ENCODE data around the gene KCNJ16. TPM values are rescaled to one million over a fixed set of nuclear protein-coding genes. Genes with fewer than 3 reads are reported as not detected.

Gene KCNJ16
- total RNA-seq, 2 donors from 2014 or later = 0.28 TPM; not detected in 1

DNA sequence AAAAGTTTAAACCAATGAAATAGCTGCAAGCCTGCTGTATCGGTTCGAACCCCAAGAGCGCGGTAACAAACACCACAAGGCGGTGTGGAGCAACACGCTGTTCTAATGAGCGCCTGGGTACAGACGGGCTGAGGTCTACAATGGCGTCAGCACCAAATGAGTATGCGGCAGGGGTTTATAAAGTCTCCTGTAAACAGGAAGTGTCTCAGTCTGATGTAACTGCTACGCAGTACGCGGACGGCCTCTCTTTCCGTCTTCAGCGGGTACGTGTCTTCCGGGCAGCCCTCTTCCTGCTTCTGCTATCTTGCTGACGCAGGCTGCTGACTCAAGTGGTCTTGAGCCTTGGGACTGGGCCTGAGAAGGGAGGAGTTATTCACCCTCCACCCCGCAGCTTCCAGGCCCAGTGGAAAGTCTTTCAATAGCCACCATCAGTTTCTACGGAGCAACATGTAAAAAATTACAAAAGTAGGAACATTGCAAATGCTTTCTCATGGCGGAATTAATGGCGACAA lies 53.8 kb downstream of the KCNJ16 start:
- no peaks in the 10 kb centered on the region for H3K36me3 ChIP-seq
- H3K9me3 ChIP-seq = no peaks in the 10 kb centered on the region
- DNase-seq (ENCODE audit: low spot score) (no peak), ATAC-seq (ENCODE audit: insufficient number of reproducible peaks, low FRiP score, low read depth) (no peak)
- no peaks in the 10 kb centered on the region for H3K27me3 ChIP-seq (replicated peaks; ENCODE audit: insufficient read depth)
- TF ChIP-seq, protein P1, sequence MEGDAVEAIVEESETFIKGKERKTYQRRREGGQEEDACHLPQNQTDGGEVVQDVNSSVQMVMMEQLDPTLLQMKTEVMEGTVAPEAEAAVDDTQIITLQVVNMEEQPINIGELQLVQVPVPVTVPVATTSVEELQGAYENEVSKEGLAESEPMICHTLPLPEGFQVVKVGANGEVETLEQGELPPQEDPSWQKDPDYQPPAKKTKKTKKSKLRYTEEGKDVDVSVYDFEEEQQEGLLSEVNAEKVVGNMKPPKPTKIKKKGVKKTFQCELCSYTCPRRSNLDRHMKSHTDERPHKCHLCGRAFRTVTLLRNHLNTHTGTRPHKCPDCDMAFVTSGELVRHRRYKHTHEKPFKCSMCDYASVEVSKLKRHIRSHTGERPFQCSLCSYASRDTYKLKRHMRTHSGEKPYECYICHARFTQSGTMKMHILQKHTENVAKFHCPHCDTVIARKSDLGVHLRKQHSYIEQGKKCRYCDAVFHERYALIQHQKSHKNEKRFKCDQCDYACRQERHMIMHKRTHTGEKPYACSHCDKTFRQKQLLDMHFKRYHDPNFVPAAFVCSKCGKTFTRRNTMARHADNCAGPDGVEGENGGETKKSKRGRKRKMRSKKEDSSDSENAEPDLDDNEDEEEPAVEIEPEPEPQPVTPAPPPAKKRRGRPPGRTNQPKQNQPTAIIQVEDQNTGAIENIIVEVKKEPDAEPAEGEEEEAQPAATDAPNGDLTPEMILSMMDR (IDR thresholded peaks at IDR 0.05) = no peak
- no peak overlapping the region for H3K4me3 ChIP-seq
- H3K27ac ChIP-seq = no peak overlapping the region
- no peaks in the 10 kb centered on the region for H3K4me1 ChIP-seq (ENCODE audit: control insufficient read depth in 1 of 2, low read depth in 2 of 2)

GRCh38 chr17:70130289-70130688 lies 55.3 kb downstream of the KCNJ16 start:
- ATAC-seq (ENCODE audit: insufficient number of reproducible peaks, low FRiP score, low read depth) (no peak), DNase-seq (ENCODE audit: low spot score) (no peak)
- Histone ChIP-seq H3K27me3 (replicated peaks; ENCODE audit: insufficient read depth) (no peaks in the 10 kb centered on the region), H3K4me1 (ENCODE audit: control insufficient read depth in 1 of 2, low read depth in 2 of 2) (no peaks in the 10 kb centered on the region), H3K9me3 (no peaks in the 10 kb centered on the region), H3K36me3 (no peaks in the 10 kb centered on the region), H3K27ac (no peak overlapping the region), H3K4me3 (no peak overlapping the region)
- TF ChIP-seq, protein P1 (IDR thresholded peaks at IDR 0.05) = no peak

- Histone ChIP-seq H3K27me3 (replicated peaks; ENCODE audit: insufficient read depth) (no peaks in the 10 kb centered on the region), H3K4me1 (ENCODE audit: control insufficient read depth in 1 of 2, low read depth in 2 of 2) (peaks cover 4 to 6% of the 10 kb centered on the region in 2 donors), H3K4me3 (no peak overlapping the region), H3K36me3 (no peaks in the 10 kb centered on the region), H3K9me3 (no peaks in the 10 kb centered on the region), H3K27ac (no peak overlapping the region)
- DNase-seq (ENCODE audit: low spot score) (no peak), ATAC-seq (ENCODE audit: insufficient number of reproducible peaks, low FRiP score, low read depth) (no peak)
- TF ChIP-seq, protein P1 (IDR thresholded peaks at IDR 0.05) = no peak
These were observed 57.5 kb downstream of the KCNJ16 start for GRCh38 chr17:70132505-70132904.

DNA sequence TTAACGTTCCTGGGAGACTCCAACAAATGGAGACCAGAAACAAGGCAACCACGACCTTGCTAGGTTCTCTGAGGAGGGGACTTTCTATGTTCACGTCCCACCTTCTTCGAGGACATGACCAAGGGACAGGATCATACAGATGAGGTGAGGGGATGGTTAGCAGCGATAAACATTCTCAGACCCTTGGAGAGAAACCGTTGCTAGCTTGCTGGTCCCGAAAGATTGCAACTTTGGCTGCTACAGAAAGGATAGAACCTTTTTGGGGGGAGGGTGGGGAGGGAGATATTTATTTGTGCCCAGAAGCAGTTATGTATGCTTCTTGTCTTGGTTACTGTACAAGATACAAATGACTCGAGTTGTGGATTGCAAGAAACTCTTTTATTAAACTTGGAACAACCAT lies 59.0 kb downstream of the KCNJ16 start:
- peaks cover 10 to 16% of the 10 kb centered on the region in 2 donors for H3K4me1 ChIP-seq (ENCODE audit: control insufficient read depth in 1 of 2, low read depth in 2 of 2)
- no peaks in the 10 kb centered on the region for H3K9me3 ChIP-seq
- TF ChIP-seq, protein P1 (IDR thresholded peaks at IDR 0.05) = no peak
- no peak overlapping the region for H3K4me3 ChIP-seq
- DNase-seq (ENCODE audit: low spot score) = no peak
- no peak for ATAC-seq (ENCODE audit: insufficient number of reproducible peaks, low FRiP score, low read depth)
- H3K27ac ChIP-seq = no peak overlapping the region
- H3K36me3 ChIP-seq = no peaks in the 10 kb centered on the region
- no peaks in the 10 kb centered on the region for H3K27me3 ChIP-seq (replicated peaks; ENCODE audit: insufficient read depth)

DNA sequence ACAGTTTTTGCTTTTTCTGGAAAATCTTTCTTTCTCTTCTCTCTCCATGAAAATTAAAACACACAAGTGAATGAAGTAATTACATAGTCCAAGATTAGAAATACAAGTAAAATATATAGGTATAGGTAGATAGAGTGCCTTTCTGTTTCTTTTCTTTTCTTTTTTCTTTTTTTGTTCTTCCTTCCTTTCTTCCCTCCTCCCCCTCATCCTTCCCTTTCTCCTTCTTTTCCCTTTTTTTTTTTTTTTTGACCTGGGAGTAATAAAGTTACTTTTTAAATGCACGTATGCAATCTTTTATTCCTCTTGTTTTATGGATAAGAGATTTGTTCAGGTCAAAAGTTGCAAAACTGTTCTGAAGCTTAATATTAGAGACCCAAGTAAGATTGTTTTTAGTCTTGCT lies 59.8 kb downstream of the KCNJ16 start:
- no peak overlapping the region for H3K27ac ChIP-seq
- no peak for ATAC-seq (ENCODE audit: insufficient number of reproducible peaks, low FRiP score, low read depth)
- peaks cover 10 to 16% of the 10 kb centered on the region in 2 donors for H3K4me1 ChIP-seq (ENCODE audit: control insufficient read depth in 1 of 2, low read depth in 2 of 2)
- no peaks in the 10 kb centered on the region for H3K9me3 ChIP-seq
- no peaks in the 10 kb centered on the region for H3K27me3 ChIP-seq (replicated peaks; ENCODE audit: insufficient read depth)
- TF ChIP-seq, protein P1 (IDR thresholded peaks at IDR 0.05) = no peak
- no peak for DNase-seq (ENCODE audit: low spot score)
- H3K36me3 ChIP-seq = no peaks in the 10 kb centered on the region
- H3K4me3 ChIP-seq = no peak overlapping the region
